HG03108 (cell line): ENCODE results near the gene OR2B6.

ENCODE experiments used
- ATAC-seq: cut with Tn5 transposase; IDR thresholded peaks from one replicate; pipeline ENCODE4 v1.9.1; 2021; ENCODE audit warnings: moderate library complexity; ENCODE audit not compliant: unreplicated experiment

OR2B6 gene

DNA sequence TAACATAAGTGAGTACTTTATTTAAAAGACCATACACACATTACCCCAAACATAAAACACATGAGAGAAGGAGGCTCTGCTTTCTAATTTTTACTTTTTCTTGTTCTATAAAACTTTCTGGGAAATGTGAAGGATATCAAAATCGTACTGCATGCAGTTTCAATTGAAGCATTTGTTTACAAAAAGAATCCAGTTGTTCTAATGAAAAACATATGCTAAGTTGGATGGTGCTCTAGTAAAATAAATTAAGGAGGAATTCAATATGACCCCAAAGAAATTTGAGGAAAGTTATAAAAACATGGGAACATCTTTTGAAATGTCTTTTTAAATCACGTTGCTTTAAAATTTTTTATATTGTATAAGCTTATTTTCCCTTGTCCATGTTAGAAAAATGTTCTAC is 37.6 kb downstream of the OR2B6 start:
- ATAC-seq: no peak

DNA sequence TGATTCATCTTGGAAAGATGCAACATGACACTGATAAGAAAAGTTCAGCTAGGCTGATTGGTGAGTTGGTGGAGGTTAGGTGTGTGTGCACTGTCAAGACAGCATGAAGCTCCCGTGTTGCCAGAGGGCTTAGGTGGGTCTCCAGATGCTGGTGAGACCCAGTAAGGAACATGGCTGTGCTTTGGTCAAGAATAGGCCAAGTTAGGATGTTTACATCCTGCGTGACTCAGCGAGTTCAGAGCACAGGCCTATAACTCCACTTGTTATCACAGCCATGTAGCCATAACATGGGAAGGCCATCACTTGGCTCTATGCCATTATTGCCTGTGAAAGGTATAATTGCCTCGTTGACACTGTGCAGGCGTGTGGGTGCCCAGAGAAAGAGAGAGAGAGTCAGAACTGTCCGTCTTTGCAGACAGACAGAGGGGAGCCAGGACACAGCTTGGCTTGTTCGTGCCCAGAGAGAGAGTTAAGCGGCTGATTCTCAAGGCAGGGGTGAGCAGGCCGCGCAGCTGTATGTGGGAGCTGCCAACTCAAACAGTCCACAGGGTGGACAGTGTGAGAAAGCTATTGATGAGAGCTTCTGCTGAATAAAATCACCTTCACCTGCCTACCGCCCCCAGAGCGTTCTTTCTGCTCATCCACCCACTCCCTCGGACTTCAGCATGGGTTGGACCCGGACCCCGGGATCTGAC is 43.5 kb downstream of the OR2B6 start:
- ATAC-seq: no peak

DNA sequence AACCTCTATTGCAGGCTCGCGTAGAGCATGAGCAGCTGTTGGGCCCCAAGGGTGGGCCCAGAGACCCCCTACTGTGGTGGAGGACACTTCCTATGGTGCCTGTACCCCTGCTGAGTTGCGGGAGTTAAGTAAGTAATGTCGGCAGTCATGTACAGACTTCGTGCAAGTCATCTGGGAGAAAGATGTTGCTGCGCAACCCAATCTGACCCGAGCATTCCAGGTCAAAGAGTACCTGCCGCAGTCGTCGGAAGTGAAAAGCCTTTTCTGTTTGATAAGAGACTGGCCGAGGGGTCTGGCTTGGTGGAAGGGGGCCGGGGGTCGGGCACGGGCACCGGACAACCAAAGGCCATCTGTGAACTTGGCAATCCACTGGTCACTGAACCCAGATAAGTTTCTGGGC is 44.3 kb downstream of the OR2B6 start:
- no peak for ATAC-seq

GRCh38 chr6:28001751-28002150 is 44.7 kb downstream of the OR2B6 start:
- no peak for ATAC-seq

DNA sequence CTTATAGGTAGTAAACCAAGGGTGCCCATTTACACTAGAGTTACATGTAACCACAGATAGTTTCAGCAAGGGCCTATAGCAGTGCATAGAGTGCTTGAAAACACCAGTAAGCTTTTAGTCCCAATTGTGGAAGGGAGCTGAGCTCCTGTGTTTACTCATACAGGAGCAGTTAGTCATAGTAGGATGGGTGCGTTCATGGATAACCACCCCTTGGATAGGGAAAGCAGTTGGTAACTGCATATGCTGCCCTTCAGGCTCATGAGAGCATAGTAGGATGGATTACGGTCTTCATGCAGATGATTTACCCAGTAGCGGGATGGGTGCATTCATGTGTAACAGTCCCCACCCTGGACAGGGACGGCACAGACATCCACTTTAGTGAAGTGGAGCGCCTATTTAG is 45.1 kb downstream of the OR2B6 start:
- ATAC-seq: no peak

GRCh38 chr6:28003059-28003458 is 46.0 kb downstream of the OR2B6 start:
- no peak for ATAC-seq

GRCh38 chr6:28003661-28004060 is 46.6 kb downstream of the OR2B6 start:
- no peak for ATAC-seq

GRCh38 chr6:28004350-28005151 is 47.5 kb downstream of the OR2B6 start:
- no peak for ATAC-seq

DNA sequence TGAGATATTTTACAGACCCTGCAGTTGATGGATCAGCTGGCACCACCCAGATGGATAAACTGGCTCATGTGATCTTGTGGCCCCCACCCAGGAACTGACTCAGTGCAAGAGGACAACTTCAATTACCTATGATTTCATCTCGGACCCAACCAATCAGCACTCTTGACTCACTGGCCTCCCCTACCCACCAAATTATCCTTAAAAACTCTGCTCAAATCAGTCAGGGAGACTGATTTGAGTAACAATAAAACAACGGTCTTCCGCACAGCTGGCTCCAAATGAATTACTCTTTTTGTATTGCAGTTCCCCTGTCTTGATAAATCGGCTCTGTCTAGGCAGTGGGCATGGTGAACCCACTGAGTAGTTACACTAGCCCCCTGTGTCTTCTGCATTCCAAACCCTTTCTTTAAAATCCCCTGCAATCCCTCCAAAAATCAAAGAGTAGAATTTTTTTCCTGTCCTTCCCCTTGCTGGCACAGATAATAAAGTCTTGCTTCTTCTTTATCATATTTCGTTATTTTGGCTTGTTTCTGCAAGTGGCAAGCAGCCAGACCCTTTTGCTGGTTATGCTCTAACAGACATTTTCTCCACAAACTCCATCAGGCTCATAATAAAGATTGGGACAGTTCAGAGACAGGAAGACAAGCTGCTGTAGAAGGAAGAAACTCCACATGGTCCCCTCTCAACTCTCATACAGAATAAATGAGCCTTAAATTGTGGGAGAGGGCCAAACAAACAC is 48.3 kb downstream of the OR2B6 start:
- no peak for ATAC-seq

DNA sequence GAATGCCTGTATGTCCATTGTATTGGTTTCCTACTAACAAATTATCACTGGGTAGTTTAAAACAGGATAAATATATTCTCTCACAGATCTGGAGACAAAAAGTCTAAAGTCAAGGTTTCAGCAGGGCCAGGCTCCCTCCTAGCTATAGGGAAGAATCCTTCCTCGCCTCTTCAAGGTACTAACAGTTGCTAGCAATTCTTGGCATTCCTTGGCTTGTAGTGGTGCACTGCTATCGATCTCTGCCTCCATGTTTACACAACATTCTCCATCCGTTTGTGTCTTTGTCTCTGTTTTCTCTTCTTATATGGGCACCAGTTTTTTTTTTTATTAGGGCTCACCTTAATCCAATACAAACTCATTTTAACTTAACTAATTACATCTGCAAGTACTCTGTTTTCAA is 48.9 kb downstream of the OR2B6 start:
- no peak for ATAC-seq
